Measurements from ENCODE around the gene RAB12.

RAB12 gene

GRCh38 chr18:8614875-8615274 is 5.6 kb downstream of the RAB12 start:
- Histone ChIP-seq H3K27me3 (ENCODE audit: control insufficient read depth, low read length) (no peaks in the 10 kb centered on the region), H3K4me3 (ENCODE audit: low read length) (no peak overlapping the region), H3K9me3 (ENCODE audit: control insufficient read depth, insufficient read depth, low read length) (no peaks in the 10 kb centered on the region), H3K4me1 (ENCODE audit: control insufficient read depth, low read length) (peaks cover 50% of the 10 kb centered on the region), H3K36me3 (ENCODE audit: control insufficient read depth, low read length) (peaks cover 84% of the 10 kb centered on the region), H3K9me2 (replicated peaks; ENCODE audit: control insufficient read depth, low read length) (no peaks in the 10 kb centered on the region), H3K27ac (ENCODE audit: low read depth, low read length) (no peak overlapping the region), H3F3A (ENCODE audit: control insufficient read depth, insufficient read depth) (no peaks in the 10 kb centered on the region), H3K4me2 (ENCODE audit: low read length) (no peak overlapping the region), H3K79me2 (ENCODE audit: control insufficient read depth, low read length) (peaks cover 100% of the 10 kb centered on the region), H4K20me1 (ENCODE audit: control insufficient read depth, insufficient read depth, low read depth, low read length) (peaks cover 40% of the 10 kb centered on the region)
- no peak for TF ChIP-seq CTCF (IDR thresholded peaks at IDR 0.05; ENCODE audit: low read depth, low read length, poor library complexity, severe bottlenecking)
- no peak for TF ChIP-seq EZH2phosphoT487 (IDR thresholded peaks at IDR 0.05; ENCODE audit: borderline replicate concordance, low read length)

DNA sequence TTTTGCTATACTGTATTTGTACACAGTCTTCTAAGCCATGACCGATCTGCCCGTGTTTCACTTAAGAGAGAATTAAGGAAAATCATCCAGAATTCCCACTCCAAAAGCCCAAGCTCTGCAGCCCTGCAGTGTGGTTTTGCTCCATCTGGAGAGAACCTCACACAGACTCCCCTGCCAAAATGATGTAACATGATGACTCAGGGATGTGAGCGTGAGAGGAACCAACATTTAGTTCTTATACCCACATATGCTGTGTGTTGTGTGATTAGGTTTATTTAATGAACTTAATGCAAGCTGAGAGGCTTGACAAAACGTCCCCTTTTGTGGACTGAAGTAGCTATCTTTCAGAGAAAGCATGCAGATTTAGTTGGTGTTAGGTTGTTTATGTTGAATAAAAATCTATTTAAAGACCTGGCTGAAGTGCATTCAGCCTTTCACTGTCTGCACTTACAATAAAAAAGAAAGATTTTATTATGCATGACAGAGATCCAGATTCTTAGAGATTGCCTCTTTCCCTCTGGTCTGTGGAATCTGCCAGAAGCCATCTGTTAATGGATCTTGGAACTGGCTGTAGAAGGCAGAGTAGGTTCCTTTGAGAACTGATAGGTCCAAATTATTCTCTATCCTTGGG is 6.3 kb downstream of the RAB12 start:
- H3K9me3 ChIP-seq (ENCODE audit: control insufficient read depth, insufficient read depth, low read length): no peaks in the 10 kb centered on the region
- peaks cover 37% of the 10 kb centered on the region for H4K20me1 ChIP-seq (ENCODE audit: control insufficient read depth, insufficient read depth, low read depth, low read length)
- no peaks in the 10 kb centered on the region for H3K9me2 ChIP-seq (replicated peaks; ENCODE audit: control insufficient read depth, low read length)
- no peak overlapping the region for H3K27ac ChIP-seq (ENCODE audit: low read depth, low read length)
- H3K4me1 ChIP-seq (ENCODE audit: control insufficient read depth, low read length): peaks cover 48% of the 10 kb centered on the region
- H3K4me2 ChIP-seq (ENCODE audit: low read length): no peak overlapping the region
- H3K36me3 ChIP-seq (ENCODE audit: control insufficient read depth, low read length): peaks cover 83% of the 10 kb centered on the region
- no peak overlapping the region for H3K4me3 ChIP-seq (ENCODE audit: low read length)
- peaks cover 100% of the 10 kb centered on the region for H3K79me2 ChIP-seq (ENCODE audit: control insufficient read depth, low read length)
- no peaks in the 10 kb centered on the region for H3K27me3 ChIP-seq (ENCODE audit: control insufficient read depth, low read length)
- TF ChIP-seq EZH2phosphoT487 (IDR thresholded peaks at IDR 0.05; ENCODE audit: borderline replicate concordance, low read length): no peak
- H3F3A ChIP-seq (ENCODE audit: control insufficient read depth, insufficient read depth): no peaks in the 10 kb centered on the region

DNA sequence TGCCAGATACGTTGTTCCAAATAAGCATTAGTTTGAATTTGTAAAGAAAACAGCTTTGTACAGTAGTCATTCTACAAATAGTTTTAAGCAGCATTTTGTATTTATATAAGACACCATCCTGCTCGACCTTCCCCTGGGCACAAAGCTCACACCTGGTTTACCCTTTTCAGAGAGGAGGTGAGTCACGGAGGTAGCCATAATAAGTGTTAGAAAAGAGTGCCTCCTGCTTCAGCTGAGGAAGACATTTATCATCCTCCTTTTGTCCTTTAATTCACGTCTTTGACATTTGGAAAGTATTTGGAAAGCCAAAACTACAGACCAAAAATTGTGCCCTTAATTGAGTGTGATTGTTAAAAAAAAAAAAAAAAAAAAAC is 6.8 kb downstream of the RAB12 start:
- peaks cover 43% of the 10 kb centered on the region for H3K4me1 ChIP-seq (ENCODE audit: control insufficient read depth, low read length)

More for the DNA sequence above, 6.8 kb downstream of the RAB12 start:
- Histone ChIP-seq H3K79me2 (ENCODE audit: control insufficient read depth, low read length) (peaks cover 100% of the 10 kb centered on the region), H3K4me3 (ENCODE audit: low read length) (no peak overlapping the region), H3F3A (ENCODE audit: control insufficient read depth, insufficient read depth) (no peaks in the 10 kb centered on the region), H4K20me1 (ENCODE audit: control insufficient read depth, insufficient read depth, low read depth, low read length) (peaks cover 33% of the 10 kb centered on the region), H3K36me3 (ENCODE audit: control insufficient read depth, low read length) (peaks cover 85% of the 10 kb centered on the region), H3K4me2 (ENCODE audit: low read length) (no peak overlapping the region), H3K27ac (ENCODE audit: low read depth, low read length) (no peak overlapping the region), H3K9me3 (ENCODE audit: control insufficient read depth, insufficient read depth, low read length) (no peaks in the 10 kb centered on the region), H3K27me3 (ENCODE audit: control insufficient read depth, low read length) (no peaks in the 10 kb centered on the region), H3K9me2 (replicated peaks; ENCODE audit: control insufficient read depth, low read length) (no peaks in the 10 kb centered on the region)
- no peak for TF ChIP-seq CTCF (IDR thresholded peaks at IDR 0.05; ENCODE audit: low read depth, low read length, poor library complexity, severe bottlenecking)
- TF ChIP-seq EZH2phosphoT487 (IDR thresholded peaks at IDR 0.05; ENCODE audit: borderline replicate concordance, low read length): no peak

Data from DOHH2 (cell line).